Stimulated activated naive CD8-positive, alpha-beta T cell treated with anti-CD3 and anti-CD28 coated beads, Interleukin-15, Interleukin-2, amounts not matched to agents 100 ng/mL and 50 ng/mL, for 24 hours (primary cell): Measurements from ENCODE around the gene KRT84.

Experiments
- H3K27ac Mint-ChIP-seq: one replicate; pipeline ENCODE4 v1.8.0; 2021; ENCODE audit warnings: mild to moderate bottlenecking, mixed read lengths
- H3K27me3 Mint-ChIP-seq: one replicate; pipeline ENCODE4 v1.8.0; 2021; ENCODE audit warnings: mixed read lengths
- H3K36me3 Mint-ChIP-seq: one replicate; pipeline ENCODE4 v1.8.0; 2021; ENCODE audit warnings: low read depth, mixed read lengths
- H3K4me1 Mint-ChIP-seq: one replicate; pipeline ENCODE4 v1.8.0; 2021; ENCODE audit warnings: low read depth, mixed read lengths
- H3K4me3 Mint-ChIP-seq: one replicate; pipeline ENCODE4 v1.8.0; 2021; ENCODE audit warnings: mild to moderate bottlenecking, mixed read lengths
- H3K9me3 Mint-ChIP-seq: one replicate; pipeline ENCODE4 v1.8.0; 2021; ENCODE audit warnings: mixed read lengths

Gene KRT84

DNA sequence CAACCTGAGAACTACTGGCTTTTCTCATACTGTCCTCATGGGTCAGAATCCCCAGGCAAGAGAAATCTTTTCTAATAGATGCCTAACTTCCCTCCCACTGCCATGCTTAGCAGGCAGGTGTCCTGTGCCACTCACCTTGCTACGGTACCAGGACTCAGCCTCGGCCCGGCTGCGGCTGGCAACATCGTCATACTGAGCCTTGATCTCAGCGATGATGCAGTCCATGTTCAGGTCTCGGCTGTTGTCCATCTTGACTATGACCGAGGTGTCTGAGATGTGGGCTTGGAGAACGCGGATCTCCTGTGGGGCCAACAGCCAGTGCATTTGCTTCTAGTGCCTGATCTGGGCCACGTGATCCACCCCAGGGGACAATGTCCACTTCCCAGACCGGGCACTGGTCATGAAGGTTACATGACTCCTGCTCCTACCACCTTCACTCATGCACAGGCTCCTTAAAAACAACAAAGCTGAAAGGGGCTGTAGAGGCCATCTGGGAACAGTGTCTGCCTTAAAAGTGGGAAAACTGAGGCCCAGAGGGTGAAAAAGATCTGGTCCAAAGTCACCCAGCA lies 22.3 kb downstream of the KRT84 start:
- Mint-ChIP-seq H3K36me3 (no peaks in the 10 kb centered on the region), H3K9me3 (no peaks in the 10 kb centered on the region), H3K27me3 (no peaks in the 10 kb centered on the region), H3K4me1 (peaks cover 16% of the 10 kb centered on the region), H3K4me3 (no peak overlapping the region), H3K27ac (no peak overlapping the region)

GRCh38 chr12:52362118-52362726 lies 23.2 kb downstream of the KRT84 start:
- Mint-ChIP-seq H3K27ac (no peak overlapping the region), H3K4me1 (peaks cover 24% of the 10 kb centered on the region), H3K9me3 (no peaks in the 10 kb centered on the region), H3K4me3 (no peak overlapping the region), H3K27me3 (no peaks in the 10 kb centered on the region), H3K36me3 (no peaks in the 10 kb centered on the region)

DNA sequence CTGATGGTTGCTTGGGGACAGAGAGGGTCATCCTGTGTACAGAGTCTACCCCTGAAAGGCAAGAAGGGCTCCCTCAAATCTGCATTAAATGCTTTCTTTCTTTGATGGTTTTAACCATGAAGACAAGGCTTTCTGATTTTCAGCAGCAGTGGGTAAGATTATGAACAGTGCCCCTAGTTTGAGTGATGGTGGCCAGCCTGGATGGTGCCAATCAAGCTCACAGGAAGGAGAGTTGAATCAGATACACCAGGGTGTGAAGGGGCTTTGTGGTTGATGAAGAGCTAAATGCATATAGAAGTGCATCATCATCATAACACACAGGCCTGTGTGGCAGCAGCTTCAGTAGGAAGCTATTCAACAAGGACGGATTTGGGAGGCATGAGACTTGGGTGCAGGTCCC lies 23.9 kb downstream of the KRT84 start:
- Mint-ChIP-seq H3K36me3 (no peaks in the 10 kb centered on the region), H3K4me1 (peaks cover 24% of the 10 kb centered on the region), H3K9me3 (no peaks in the 10 kb centered on the region), H3K27me3 (no peaks in the 10 kb centered on the region), H3K4me3 (no peak overlapping the region), H3K27ac (no peak overlapping the region)

DNA sequence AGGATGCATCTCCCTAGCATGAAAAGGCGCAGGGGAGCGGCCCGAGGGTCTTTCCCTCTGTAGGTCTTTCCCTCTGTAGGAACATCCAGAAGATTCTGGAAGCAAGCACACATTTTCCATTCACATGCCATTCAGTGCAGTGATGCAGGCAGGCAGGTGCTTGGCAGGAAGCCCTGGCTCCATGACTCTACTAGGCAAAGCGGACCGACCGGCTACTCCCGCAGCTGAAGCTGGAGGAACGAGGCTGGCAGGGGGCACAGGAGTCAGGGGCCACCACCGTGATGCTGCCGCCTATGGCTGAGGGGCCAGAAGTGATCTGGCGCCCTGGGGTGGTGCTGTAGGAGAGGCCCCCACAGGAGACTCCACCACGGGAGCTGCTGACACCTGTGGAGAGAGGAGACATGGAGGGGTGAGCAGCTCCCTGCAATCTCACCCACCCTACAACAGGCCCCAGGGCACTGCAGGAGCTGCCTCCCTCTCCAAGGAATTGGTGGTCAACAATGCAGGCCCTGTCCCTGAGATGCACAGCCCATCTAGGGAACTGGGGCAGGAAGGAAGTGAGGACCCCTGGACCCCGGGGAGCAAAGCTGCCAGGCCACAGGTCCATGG lies 24.7 kb downstream of the KRT84 start:
- Mint-ChIP-seq H3K4me3 (no peak overlapping the region), H3K4me1 (peaks cover 24% of the 10 kb centered on the region), H3K36me3 (no peaks in the 10 kb centered on the region), H3K9me3 (no peaks in the 10 kb centered on the region), H3K27ac (no peak overlapping the region), H3K27me3 (no peaks in the 10 kb centered on the region)

DNA sequence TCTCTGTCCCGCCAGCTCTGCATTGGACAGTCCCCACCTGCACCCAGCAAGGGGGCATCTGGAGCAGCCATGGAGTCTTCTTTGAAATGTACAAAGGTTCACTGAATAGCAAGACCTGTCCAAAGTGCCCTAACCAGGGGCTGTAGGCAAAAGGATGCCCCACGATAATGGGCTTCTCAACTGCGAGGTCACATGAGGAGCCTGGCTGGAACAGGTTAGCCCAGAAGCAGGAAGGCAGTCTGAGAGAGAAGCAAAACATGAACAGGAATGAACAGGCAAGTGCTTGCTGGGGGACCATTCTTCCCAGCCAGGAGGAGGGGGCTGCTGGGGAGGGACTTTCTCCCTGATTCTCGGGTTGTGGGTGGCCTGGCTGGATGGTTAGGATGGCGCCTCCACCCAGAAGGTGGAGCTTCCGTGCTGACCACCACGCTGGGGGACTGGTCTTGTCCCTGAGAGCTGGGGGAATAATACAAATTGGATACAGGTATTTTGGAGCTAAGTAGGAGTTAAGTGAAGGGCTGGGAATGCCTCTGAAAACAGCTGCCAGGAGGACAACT lies 25.3 kb downstream of the KRT84 start:
- Mint-ChIP-seq H3K4me3 (no peak overlapping the region), H3K36me3 (no peaks in the 10 kb centered on the region), H3K27me3 (no peaks in the 10 kb centered on the region), H3K27ac (no peak overlapping the region), H3K4me1 (peaks cover 24% of the 10 kb centered on the region), H3K9me3 (no peaks in the 10 kb centered on the region)

DNA sequence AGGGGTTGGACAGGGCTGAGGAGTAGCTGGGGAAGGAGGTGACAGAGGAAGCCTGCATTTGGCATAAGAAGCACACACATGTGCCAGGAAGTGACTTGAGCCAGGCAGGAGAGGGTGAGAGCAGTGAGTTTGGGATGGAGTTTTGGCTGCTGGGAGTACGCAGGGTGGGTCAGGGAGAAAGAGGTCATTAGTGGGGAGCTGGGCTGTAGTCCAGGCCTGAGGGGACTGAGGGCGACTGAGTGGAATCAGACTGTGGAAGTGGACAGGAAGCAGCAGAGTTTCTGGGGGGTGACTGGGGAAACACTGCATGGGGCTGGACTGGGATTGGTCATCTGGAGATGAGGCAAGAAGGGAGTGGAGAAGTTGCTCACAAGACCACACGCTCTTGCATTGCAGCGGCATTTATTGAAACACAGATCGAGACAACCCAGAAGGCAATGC lies 25.8 kb downstream of the KRT84 start:
- H3K27me3 Mint-ChIP-seq: no peaks in the 10 kb centered on the region
- no peaks in the 10 kb centered on the region for H3K36me3 Mint-ChIP-seq
- H3K9me3 Mint-ChIP-seq: no peaks in the 10 kb centered on the region
- H3K4me1 Mint-ChIP-seq: peaks cover 24% of the 10 kb centered on the region
- no peak overlapping the region for H3K27ac Mint-ChIP-seq
- H3K4me3 Mint-ChIP-seq: no peak overlapping the region

- Mint-ChIP-seq H3K9me3 (no peaks in the 10 kb centered on the region), H3K4me3 (no peak overlapping the region), H3K4me1 (peaks cover 28% of the 10 kb centered on the region), H3K36me3 (no peaks in the 10 kb centered on the region), H3K27ac (no peak overlapping the region), H3K27me3 (peaks cover 4% of the 10 kb centered on the region)
Observed at GRCh38 chr12:52358575-52359350, 26.7 kb downstream of the KRT84 start.

GRCh38 chr12:52356762-52357580 lies 28.5 kb downstream of the KRT84 start:
- Mint-ChIP-seq H3K4me1 (peaks cover 42% of the 10 kb centered on the region), H3K36me3 (no peaks in the 10 kb centered on the region), H3K27me3 (peaks cover 7% of the 10 kb centered on the region), H3K4me3 (no peak overlapping the region), H3K27ac (no peak overlapping the region), H3K9me3 (no peaks in the 10 kb centered on the region)

- Mint-ChIP-seq H3K4me1 (peaks cover 49% of the 10 kb centered on the region), H3K27me3 (peaks cover 11% of the 10 kb centered on the region), H3K36me3 (no peaks in the 10 kb centered on the region), H3K9me3 (no peaks in the 10 kb centered on the region), H3K27ac (no peak overlapping the region), H3K4me3 (no peak overlapping the region)
Observed at GRCh38 chr12:52356031-52356761, 29.3 kb downstream of the KRT84 start.

DNA sequence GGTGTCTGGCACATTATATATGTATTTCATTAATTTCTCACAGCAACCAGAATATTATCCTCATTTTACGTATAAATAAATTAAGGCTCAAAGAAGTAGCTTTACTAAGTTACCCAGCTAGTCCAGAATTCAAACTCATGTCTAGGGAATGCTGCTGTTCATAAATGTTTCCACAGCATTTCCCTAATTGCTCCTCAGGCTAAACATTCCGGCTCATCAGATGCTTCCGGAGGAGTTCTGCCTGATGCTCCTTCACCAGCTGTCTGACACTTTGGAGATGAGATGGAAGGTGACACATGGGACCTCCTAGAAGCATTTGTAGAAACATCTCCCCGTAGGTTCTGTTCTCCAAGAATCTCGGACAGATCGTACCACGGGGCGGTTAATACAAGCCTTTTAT lies 30.3 kb downstream of the KRT84 start:
- no peaks in the 10 kb centered on the region for H3K9me3 Mint-ChIP-seq
- H3K27me3 Mint-ChIP-seq: peaks cover 11% of the 10 kb centered on the region
- no peak overlapping the region for H3K4me3 Mint-ChIP-seq
- H3K27ac Mint-ChIP-seq: no peak overlapping the region
- peaks cover 53% of the 10 kb centered on the region for H3K4me1 Mint-ChIP-seq
- H3K36me3 Mint-ChIP-seq: no peaks in the 10 kb centered on the region

DNA sequence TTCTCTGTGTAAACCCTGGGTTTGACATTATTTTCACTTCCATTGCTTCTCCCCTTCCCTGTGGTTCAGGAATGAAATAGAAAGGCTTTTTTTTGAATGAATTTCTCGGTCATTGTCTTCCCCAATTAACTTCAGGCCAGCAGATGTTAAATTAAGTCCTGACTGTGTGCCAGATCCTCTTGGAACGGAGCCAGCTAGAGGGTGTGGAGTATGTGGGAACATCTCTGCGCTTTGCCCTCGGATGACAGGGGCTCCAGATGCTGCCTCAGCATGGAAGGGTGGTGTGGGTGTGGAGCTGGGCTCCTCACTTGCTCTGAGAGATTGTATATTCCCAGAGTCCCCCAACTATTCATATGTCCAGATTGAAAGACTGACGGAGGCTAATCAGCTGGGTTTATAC lies 31.3 kb downstream of the KRT84 start:
- Mint-ChIP-seq H3K36me3 (no peaks in the 10 kb centered on the region), H3K4me1 (peaks cover 47% of the 10 kb centered on the region), H3K9me3 (no peaks in the 10 kb centered on the region), H3K4me3 (no peak overlapping the region), H3K27ac (no peak overlapping the region), H3K27me3 (peaks cover 14% of the 10 kb centered on the region)

GRCh38 chr12:52353766-52354165 lies 31.7 kb downstream of the KRT84 start:
- Mint-ChIP-seq H3K9me3 (no peaks in the 10 kb centered on the region), H3K27me3 (peaks cover 15% of the 10 kb centered on the region), H3K27ac (no peak overlapping the region), H3K4me1 (peaks cover 43% of the 10 kb centered on the region), H3K36me3 (no peaks in the 10 kb centered on the region), H3K4me3 (no peak overlapping the region)

- Mint-ChIP-seq H3K4me1 (peaks cover 35% of the 10 kb centered on the region), H3K36me3 (no peaks in the 10 kb centered on the region), H3K27me3 (peaks cover 15% of the 10 kb centered on the region), H3K27ac (no peak overlapping the region), H3K4me3 (no peak overlapping the region), H3K9me3 (no peaks in the 10 kb centered on the region)
Observed at GRCh38 chr12:52352951-52353350, 32.5 kb downstream of the KRT84 start.
